Neural cell (in vitro differentiated cells): ENCODE data around the gene CEP128. TPM values are rescaled to one million over a fixed set of nuclear protein-coding genes. Genes with fewer than 3 reads are reported as not detected.

Source experiments
- H2AFZ ChIP-seq: fragments of 200-600, 300-800 bp; sonication (generic), shearing (Covaris generic); 2 replicates; pipeline ENCODE4 v1.6.0; 2014; ENCODE audit warnings: low read depth, mild to moderate bottlenecking, antibody characterized with exemption, low read length, moderate library complexity
- H3F3A ChIP-seq: fragments of 200-600 bp; shearing (Covaris generic); 2 replicates; pipeline ENCODE4 v1.6.1; 2016; ENCODE audit warnings: mild to moderate bottlenecking, moderate library complexity, mixed read lengths, antibody characterized with exemption, low read length; ENCODE audit not compliant: insufficient read depth, poor library complexity, severe bottlenecking
- H3K27ac ChIP-seq: fragments of 200-600, 300-800 bp; sonication (generic), shearing (Covaris generic); 2 replicates; pipeline ENCODE4 v1.5.1; 2014; ENCODE audit warnings: mild to moderate bottlenecking, low read length, moderate library complexity
- H3K27me3 ChIP-seq: fragments of 300-800, 200-600 bp; sonication (generic), shearing (Covaris generic); 2 replicates; pipeline ENCODE4 v1.6.0; 2014; ENCODE audit warnings: mild to moderate bottlenecking, low read depth, low read length, moderate library complexity; ENCODE audit not compliant: insufficient read depth
- H3K36me3 ChIP-seq: fragments of 300-800, 200-600 bp; sonication (generic), shearing (Covaris generic); 2 replicates; pipeline ENCODE4 v1.5.1; 2014; ENCODE audit warnings: mild to moderate bottlenecking, antibody characterized with exemption, low read length, moderate library complexity; ENCODE audit not compliant: insufficient read depth
- H3K4me2 ChIP-seq: fragments of 300-800, 200-600 bp; sonication (generic), shearing (Covaris generic); 2 replicates; pipeline ENCODE4 v1.6.0; 2014; ENCODE audit warnings: mild to moderate bottlenecking, low read length
- H3K4me3 ChIP-seq: fragments of 300-800, 200-600 bp; sonication (generic), shearing (Covaris generic); 2 replicates; pipeline ENCODE4 v1.5.1; 2014; ENCODE audit warnings: mild to moderate bottlenecking, low read length, moderate library complexity
- H3K79me2 ChIP-seq: fragments of 200-600 bp; shearing (Covaris generic); replicated peaks from 2 replicates; pipeline ENCODE4 v1.6.0; 2014; ENCODE audit warnings: mild to moderate bottlenecking, low read length, moderate library complexity; ENCODE audit not compliant: insufficient read depth
- H3K9ac ChIP-seq: fragments of 300-800, 200-600 bp; sonication (generic), shearing (Covaris generic); 2 replicates; pipeline ENCODE4 v1.6.1; 2016; ENCODE audit warnings: mild to moderate bottlenecking, low read length, mixed read lengths
- H3K9me2 ChIP-seq: fragments of 200-600 bp; shearing (Covaris generic); 2 replicates; pipeline ENCODE4 v1.6.1; 2016; ENCODE audit warnings: mild to moderate bottlenecking, low read length, mixed read lengths; ENCODE audit not compliant: insufficient read depth
- H3K9me3 ChIP-seq: fragments of 200-600, 300-800 bp; sonication (generic), shearing (Covaris generic); 2 replicates; pipeline ENCODE4 v1.6.1; 2016; ENCODE audit warnings: mild to moderate bottlenecking, mixed run types, low read length, moderate library complexity, mixed read lengths
- H4K20me1 ChIP-seq: fragments of 200-600 bp; shearing (Covaris generic); 2 replicates; pipeline ENCODE4 v1.6.1; 2016; ENCODE audit warnings: mild to moderate bottlenecking, mixed run types; ENCODE audit not compliant: insufficient read depth
- EP300 ChIP-seq: fragments of 450-650 bp; conservative IDR thresholded peaks from 2 replicates; pipeline ENCODE4 v1.6.1; 2014; ENCODE audit warnings: antibody characterized with exemption, mild to moderate bottlenecking, moderate library complexity; ENCODE audit not compliant: poor library complexity, severe bottlenecking
- EZH2 ChIP-seq: fragments of 200-600, 300-800 bp; shearing (Covaris generic), sonication (generic); IDR thresholded peaks from 2 replicates; pipeline ENCODE4 v1.6.1; 2014; ENCODE audit warnings: antibody characterized with exemption, low read length, borderline replicate concordance, mild to moderate bottlenecking; ENCODE audit not compliant: insufficient read depth, poor library complexity, severe bottlenecking
- MXI1 ChIP-seq: fragments of 450-650 bp; conservative IDR thresholded peaks from 2 replicates; pipeline ENCODE4 v1.6.1; 2014; ENCODE audit warnings: antibody characterized with exemption, mild to moderate bottlenecking; ENCODE audit not compliant: poor library complexity, severe bottlenecking
- POLR2AphosphoS5 ChIP-seq: IDR thresholded peaks from 2 replicates; pipeline ENCODE4 v1.6.1; 2012
- RAD21 ChIP-seq: fragments of 450-650 bp; conservative IDR thresholded peaks from 2 replicates; pipeline ENCODE4 v1.6.1; 2014; ENCODE audit warnings: antibody characterized with exemption, mild to moderate bottlenecking, moderate library complexity
- SMC3 ChIP-seq: fragments of 450-650 bp; conservative IDR thresholded peaks from 2 replicates; pipeline ENCODE4 v1.6.1; 2014; ENCODE audit warnings: antibody characterized with exemption, mild to moderate bottlenecking, moderate library complexity; ENCODE audit not compliant: poor library complexity
- TAF1 ChIP-seq: IDR thresholded peaks from 2 replicates; pipeline ENCODE4 v1.6.1; 2012; ENCODE audit warnings: low read depth
- polyA plus RNA-seq: library from polyadenylated mRNA; depleted of rRNA; stranded (reverse); fragments of >200 nt; gene quantifications from 2 replicates; pipeline ENCODE4 v1.2.3, GENCODE V29; 2014
- TF ChIP-seq, protein P1 (sequence below): fragments of 450-650 bp; IDR thresholded peaks from 2 replicates; pipeline ENCODE4 v1.5.1; 2014; ENCODE audit warnings: antibody characterized with exemption, mild to moderate bottlenecking, moderate library complexity; ENCODE audit not compliant: poor library complexity, severe bottlenecking
- TF ChIP-seq, protein P2 (sequence below): IDR thresholded peaks from 2 replicates; pipeline ENCODE4 v1.6.1; 2012; ENCODE audit warnings: borderline replicate concordance

Gene CEP128
- polyA plus RNA-seq, 1 donor from 2014 or later = 5.5 TPM

DNA sequence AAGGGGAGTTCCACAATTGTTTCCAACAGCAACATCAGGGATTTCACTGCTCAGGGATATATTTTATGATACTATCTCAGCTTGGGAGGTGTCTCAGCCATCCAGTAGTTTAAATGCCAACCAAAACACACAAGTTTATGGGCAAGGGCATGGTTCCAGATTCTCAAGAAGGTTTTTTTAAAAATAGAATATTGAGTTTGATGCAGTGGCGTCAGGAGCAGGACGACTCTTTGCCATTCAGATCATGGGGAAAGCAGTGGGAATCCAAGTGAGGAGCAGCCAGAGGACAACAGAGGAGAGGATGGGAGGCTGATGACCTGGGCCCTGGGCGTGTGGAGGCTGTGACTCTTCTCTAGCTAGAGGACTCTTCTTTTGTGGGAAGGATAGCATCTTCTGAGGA, 39.6 kb upstream of the CEP128 start:
- Histone ChIP-seq H3K9ac (no peak overlapping the region), H3K4me3 (no peak overlapping the region), H4K20me1 (no peaks in the 10 kb centered on the region), H3K27ac (no peak overlapping the region), H3F3A (no peaks in the 10 kb centered on the region), H3K4me2 (no peak overlapping the region), H3K9me3 (no peaks in the 10 kb centered on the region), H3K27me3 (no peaks in the 10 kb centered on the region), H3K36me3 (no peaks in the 10 kb centered on the region), H2AFZ (no peak overlapping the region), H3K79me2 (no peaks in the 10 kb centered on the region), H3K9me2 (no peaks in the 10 kb centered on the region)
- TF ChIP-seq RAD21 = no peak
- TF ChIP-seq, protein P1, sequence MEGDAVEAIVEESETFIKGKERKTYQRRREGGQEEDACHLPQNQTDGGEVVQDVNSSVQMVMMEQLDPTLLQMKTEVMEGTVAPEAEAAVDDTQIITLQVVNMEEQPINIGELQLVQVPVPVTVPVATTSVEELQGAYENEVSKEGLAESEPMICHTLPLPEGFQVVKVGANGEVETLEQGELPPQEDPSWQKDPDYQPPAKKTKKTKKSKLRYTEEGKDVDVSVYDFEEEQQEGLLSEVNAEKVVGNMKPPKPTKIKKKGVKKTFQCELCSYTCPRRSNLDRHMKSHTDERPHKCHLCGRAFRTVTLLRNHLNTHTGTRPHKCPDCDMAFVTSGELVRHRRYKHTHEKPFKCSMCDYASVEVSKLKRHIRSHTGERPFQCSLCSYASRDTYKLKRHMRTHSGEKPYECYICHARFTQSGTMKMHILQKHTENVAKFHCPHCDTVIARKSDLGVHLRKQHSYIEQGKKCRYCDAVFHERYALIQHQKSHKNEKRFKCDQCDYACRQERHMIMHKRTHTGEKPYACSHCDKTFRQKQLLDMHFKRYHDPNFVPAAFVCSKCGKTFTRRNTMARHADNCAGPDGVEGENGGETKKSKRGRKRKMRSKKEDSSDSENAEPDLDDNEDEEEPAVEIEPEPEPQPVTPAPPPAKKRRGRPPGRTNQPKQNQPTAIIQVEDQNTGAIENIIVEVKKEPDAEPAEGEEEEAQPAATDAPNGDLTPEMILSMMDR = no peak
- TF ChIP-seq TAF1 = no peak
- TF ChIP-seq EP300 = no peak
- no peak for TF ChIP-seq MXI1
- TF ChIP-seq, protein P2, sequence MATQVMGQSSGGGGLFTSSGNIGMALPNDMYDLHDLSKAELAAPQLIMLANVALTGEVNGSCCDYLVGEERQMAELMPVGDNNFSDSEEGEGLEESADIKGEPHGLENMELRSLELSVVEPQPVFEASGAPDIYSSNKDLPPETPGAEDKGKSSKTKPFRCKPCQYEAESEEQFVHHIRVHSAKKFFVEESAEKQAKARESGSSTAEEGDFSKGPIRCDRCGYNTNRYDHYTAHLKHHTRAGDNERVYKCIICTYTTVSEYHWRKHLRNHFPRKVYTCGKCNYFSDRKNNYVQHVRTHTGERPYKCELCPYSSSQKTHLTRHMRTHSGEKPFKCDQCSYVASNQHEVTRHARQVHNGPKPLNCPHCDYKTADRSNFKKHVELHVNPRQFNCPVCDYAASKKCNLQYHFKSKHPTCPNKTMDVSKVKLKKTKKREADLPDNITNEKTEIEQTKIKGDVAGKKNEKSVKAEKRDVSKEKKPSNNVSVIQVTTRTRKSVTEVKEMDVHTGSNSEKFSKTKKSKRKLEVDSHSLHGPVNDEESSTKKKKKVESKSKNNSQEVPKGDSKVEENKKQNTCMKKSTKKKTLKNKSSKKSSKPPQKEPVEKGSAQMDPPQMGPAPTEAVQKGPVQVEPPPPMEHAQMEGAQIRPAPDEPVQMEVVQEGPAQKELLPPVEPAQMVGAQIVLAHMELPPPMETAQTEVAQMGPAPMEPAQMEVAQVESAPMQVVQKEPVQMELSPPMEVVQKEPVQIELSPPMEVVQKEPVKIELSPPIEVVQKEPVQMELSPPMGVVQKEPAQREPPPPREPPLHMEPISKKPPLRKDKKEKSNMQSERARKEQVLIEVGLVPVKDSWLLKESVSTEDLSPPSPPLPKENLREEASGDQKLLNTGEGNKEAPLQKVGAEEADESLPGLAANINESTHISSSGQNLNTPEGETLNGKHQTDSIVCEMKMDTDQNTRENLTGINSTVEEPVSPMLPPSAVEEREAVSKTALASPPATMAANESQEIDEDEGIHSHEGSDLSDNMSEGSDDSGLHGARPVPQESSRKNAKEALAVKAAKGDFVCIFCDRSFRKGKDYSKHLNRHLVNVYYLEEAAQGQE = no peak
- no peak for TF ChIP-seq POLR2AphosphoS5
- TF ChIP-seq EZH2 = no peak
- TF ChIP-seq SMC3 = no peak

DNA sequence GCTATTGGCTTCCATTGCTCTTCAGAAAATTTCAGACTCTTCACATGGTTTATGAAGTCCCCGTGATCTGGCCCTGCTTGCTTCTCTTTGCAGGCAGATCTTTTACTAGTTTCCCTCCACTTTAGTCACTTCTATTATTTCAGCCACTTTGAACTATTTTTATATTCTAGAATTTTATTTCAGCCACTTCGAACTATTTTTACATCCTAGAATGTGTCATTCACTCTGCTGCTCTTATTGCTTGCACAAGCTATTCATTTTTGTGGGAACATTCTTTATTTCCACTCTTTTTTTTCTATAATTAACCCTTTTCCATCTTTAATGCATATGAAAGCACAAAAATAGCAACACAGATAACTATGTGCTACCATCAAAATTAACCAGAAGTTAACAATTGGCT, 38.4 kb upstream of the CEP128 start:
- H3F3A ChIP-seq = no peaks in the 10 kb centered on the region
- H3K4me3 ChIP-seq = no peak overlapping the region
- no peaks in the 10 kb centered on the region for H4K20me1 ChIP-seq
- no peak overlapping the region for H2AFZ ChIP-seq
- no peak overlapping the region for H3K4me2 ChIP-seq
- no peaks in the 10 kb centered on the region for H3K9me2 ChIP-seq
- no peak overlapping the region for H3K27ac ChIP-seq
- no peaks in the 10 kb centered on the region for H3K79me2 ChIP-seq
- H3K9me3 ChIP-seq = no peaks in the 10 kb centered on the region
- TF ChIP-seq EP300 (no peak), EZH2 (no peak), TAF1 (no peak), SMC3 (no peak), MXI1 (no peak), RAD21 (no peak), POLR2AphosphoS5 (no peak)
- TF ChIP-seq, protein P2 = no peak
- TF ChIP-seq, protein P1 = no peak
- no peak overlapping the region for H3K9ac ChIP-seq
- H3K36me3 ChIP-seq = no peaks in the 10 kb centered on the region
- H3K27me3 ChIP-seq = no peaks in the 10 kb centered on the region
